ENCODE measurements around the gene C10orf143.
"Not testable (repeated sequence)": the region's sequence is repeated elsewhere in the genome, so short reads cannot be mapped to it uniquely, and the experiment has no call there.

C10orf143 gene

DNA sequence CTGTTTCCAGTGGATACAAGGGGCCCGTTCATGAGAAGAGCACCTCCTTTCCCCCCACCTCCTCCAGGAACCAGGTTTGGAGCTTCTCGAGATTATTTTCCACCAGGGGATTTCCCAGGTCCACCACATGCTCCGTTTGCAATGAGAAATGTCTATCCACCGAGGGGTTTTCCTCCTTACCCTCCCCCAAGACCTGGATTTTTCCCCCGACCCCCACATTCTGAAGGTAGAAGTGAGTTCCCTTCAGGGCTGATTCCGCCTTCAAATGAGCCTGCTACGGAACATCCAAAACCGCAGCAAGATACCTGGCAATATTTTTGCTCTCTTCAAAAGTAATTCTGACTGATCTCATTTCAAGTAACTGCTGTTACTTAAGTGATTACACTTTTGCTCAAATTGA is 2.5 kb downstream of the C10orf143 start:
- H3K36me3 ChIP-seq (replicated peaks in 1 of 2; ENCODE audit: control insufficient read depth in 2 of 2, insufficient read depth in 2 of 2, low read length in 2 of 2); H3K4me2 ChIP-seq (ENCODE audit: insufficient read depth, low read length, poor library complexity, severe bottlenecking); DNase-seq (ENCODE audit: low spot score); H3K14ac ChIP-seq (ENCODE audit: low read length); H2BK5ac ChIP-seq (ENCODE audit: low read length); H3K9me3 ChIP-seq (replicated peaks in 1 of 2; ENCODE audit: control insufficient read depth in 2 of 2, insufficient read depth in 1 of 2, low read depth in 1 of 2, low read length in 2 of 2); H3K4me3 ChIP-seq (ENCODE audit: low read length in 2 of 2); H3K4ac ChIP-seq (ENCODE audit: low read length); H2AFZ ChIP-seq (ENCODE audit: low read length); H2BK15ac ChIP-seq (ENCODE audit: low read length); H3K9ac ChIP-seq (ENCODE audit: low read depth, low read length, poor library complexity); H2BK120ac ChIP-seq (ENCODE audit: low read depth, low read length); H3K27me3 ChIP-seq (ENCODE audit: control insufficient read depth in 3 of 3, insufficient read depth in 3 of 3, low read depth in 1 of 3, low read length in 3 of 3); H3K4me1 ChIP-seq (ENCODE audit: control insufficient read depth in 2 of 2, insufficient read depth in 1 of 2, low read depth in 1 of 2, low read length in 2 of 2); H3K23ac ChIP-seq (ENCODE audit: low read depth, low read length, poor library complexity); H2AK5ac ChIP-seq (ENCODE audit: low read depth, low read length); H3K79me1 ChIP-seq (ENCODE audit: low read depth, low read length); H3K27ac ChIP-seq (replicated peaks; ENCODE audit: low read length); H3K18ac ChIP-seq (ENCODE audit: low read length); H2BK12ac ChIP-seq (ENCODE audit: low read length); H4K91ac ChIP-seq (ENCODE audit: low read depth, low read length, poor library complexity); H4K8ac ChIP-seq (ENCODE audit: low read depth, low read length): not testable (repeated sequence)
- no CpG with 5 or more reads among the region's 8 CpGs for WGBS, 2 donors (ENCODE audit: extremely low coverage in 2 of 2, insufficient read length in 2 of 2, insufficient replicate concordance in 1 of 2)

GRCh38 chr10:130105724-130106123 is 4.9 kb downstream of the C10orf143 start:
- Histone ChIP-seq H2BK12ac (ENCODE audit: low read length) (no peak overlapping the region), H3K23ac (ENCODE audit: low read depth, low read length, poor library complexity) (peak overlapping the region; percentile 49), H2BK15ac (ENCODE audit: low read length) (no peak overlapping the region), H4K8ac (ENCODE audit: low read depth, low read length) (no peak overlapping the region), H2BK120ac (ENCODE audit: low read depth, low read length) (no peak overlapping the region), H3K79me1 (ENCODE audit: low read depth, low read length) (peaks cover 2% of the 10 kb centered on the region), H2AK5ac (ENCODE audit: low read depth, low read length) (no peak overlapping the region), H3K14ac (ENCODE audit: low read length) (no peak overlapping the region), H2AFZ (ENCODE audit: low read length) (no peak overlapping the region), H3K4ac (ENCODE audit: low read length) (no peak overlapping the region), H3K4me3 (ENCODE audit: low read length in 2 of 2) (no peak overlapping the region), H3K9me3 (replicated peaks in 1 of 2; ENCODE audit: control insufficient read depth in 2 of 2, insufficient read depth in 1 of 2, low read depth in 1 of 2, low read length in 2 of 2) (peaks cover 0 to 2% of the 10 kb centered on the region in 2 donors), H3K4me2 (ENCODE audit: insufficient read depth, low read length, poor library complexity, severe bottlenecking) (peak overlapping the region; percentile 37), H3K18ac (ENCODE audit: low read length) (peak overlapping the region; percentile 92), H4K91ac (ENCODE audit: low read depth, low read length, poor library complexity) (no peak overlapping the region), H3K9ac (ENCODE audit: low read depth, low read length, poor library complexity) (peak overlapping the region; percentile 4), H3K27me3 (ENCODE audit: control insufficient read depth in 3 of 3, insufficient read depth in 3 of 3, low read depth in 1 of 3, low read length in 3 of 3) (no peaks in the 10 kb centered on the region), H3K4me1 (ENCODE audit: control insufficient read depth in 2 of 2, insufficient read depth in 1 of 2, low read depth in 1 of 2, low read length in 2 of 2) (peaks cover 0 to 5% of the 10 kb centered on the region in 2 donors), H2BK5ac (ENCODE audit: low read length) (no peak overlapping the region), H3K36me3 (replicated peaks in 1 of 2; ENCODE audit: control insufficient read depth in 2 of 2, insufficient read depth in 2 of 2, low read length in 2 of 2) (no peaks in the 10 kb centered on the region), H3K27ac (replicated peaks; ENCODE audit: low read length) (no peak overlapping the region)
- no CpG with 5 or more reads among the region's 24 CpGs for WGBS, 2 donors (ENCODE audit: extremely low coverage in 2 of 2, insufficient read length in 2 of 2, insufficient replicate concordance in 1 of 2)
- DNase-seq (ENCODE audit: low spot score) = peak; percentile 33

DNA sequence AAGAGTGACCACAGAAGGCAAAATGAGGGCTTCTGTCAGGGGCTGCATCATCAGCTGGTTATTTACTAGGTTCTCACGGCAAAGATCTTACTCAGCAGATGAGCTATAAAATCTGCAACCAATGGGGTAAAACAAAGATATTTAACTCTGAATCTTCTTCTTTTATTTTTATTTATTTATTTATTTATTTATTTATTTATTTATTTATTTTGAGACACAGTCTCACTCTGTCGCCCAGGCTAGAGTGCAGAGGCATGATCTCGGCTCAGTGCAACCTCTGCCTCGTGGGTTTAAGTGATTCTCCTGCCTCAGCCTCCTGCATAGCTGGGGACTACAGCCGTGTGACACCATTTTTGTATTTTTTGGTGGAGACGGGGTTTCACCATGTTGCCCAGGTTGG is 11.3 kb downstream of the C10orf143 start:
- Histone ChIP-seq H2BK15ac (ENCODE audit: low read length) (no peak overlapping the region), H4K8ac (ENCODE audit: low read depth, low read length) (no peak overlapping the region), H3K27me3 (ENCODE audit: control insufficient read depth in 3 of 3, insufficient read depth in 3 of 3, low read depth in 1 of 3, low read length in 3 of 3) (no peaks in the 10 kb centered on the region), H3K23ac (ENCODE audit: low read depth, low read length, poor library complexity) (no peak overlapping the region), H3K4me2 (ENCODE audit: insufficient read depth, low read length, poor library complexity, severe bottlenecking) (no peak overlapping the region), H3K4me3 (ENCODE audit: low read length in 2 of 2) (no peak overlapping the region), H4K91ac (ENCODE audit: low read depth, low read length, poor library complexity) (no peak overlapping the region), H2AFZ (ENCODE audit: low read length) (no peak overlapping the region), H3K4ac (ENCODE audit: low read length) (no peak overlapping the region), H2AK5ac (ENCODE audit: low read depth, low read length) (no peak overlapping the region), H3K14ac (ENCODE audit: low read length) (no peak overlapping the region), H3K9ac (ENCODE audit: low read depth, low read length, poor library complexity) (no peak overlapping the region), H2BK12ac (ENCODE audit: low read length) (no peak overlapping the region), H3K9me3 (replicated peaks in 1 of 2; ENCODE audit: control insufficient read depth in 2 of 2, insufficient read depth in 1 of 2, low read depth in 1 of 2, low read length in 2 of 2) (no peaks in the 10 kb centered on the region), H2BK5ac (ENCODE audit: low read length) (no peak overlapping the region), H3K18ac (ENCODE audit: low read length) (no peak overlapping the region), H3K79me1 (ENCODE audit: low read depth, low read length) (no peaks in the 10 kb centered on the region), H3K36me3 (replicated peaks in 1 of 2; ENCODE audit: control insufficient read depth in 2 of 2, insufficient read depth in 2 of 2, low read length in 2 of 2) (no peaks in the 10 kb centered on the region), H3K27ac (replicated peaks; ENCODE audit: low read length) (no peak overlapping the region), H2BK120ac (ENCODE audit: low read depth, low read length) (no peak overlapping the region), H3K4me1 (ENCODE audit: control insufficient read depth in 2 of 2, insufficient read depth in 1 of 2, low read depth in 1 of 2, low read length in 2 of 2) (no peaks in the 10 kb centered on the region)
- WGBS, 2 donors (ENCODE audit: extremely low coverage in 2 of 2, insufficient read length in 2 of 2, insufficient replicate concordance in 1 of 2) = no CpG with 5 or more reads among the region's 6 CpGs
- DNase-seq (ENCODE audit: low spot score) = no peak

GRCh38 chr10:130090565-130090964 is 20.1 kb downstream of the C10orf143 start:
- not testable (repeated sequence) for H3K27me3 ChIP-seq (ENCODE audit: control insufficient read depth in 3 of 3, insufficient read depth in 3 of 3, low read depth in 1 of 3, low read length in 3 of 3); H3K9ac ChIP-seq (ENCODE audit: low read depth, low read length, poor library complexity); H3K4me1 ChIP-seq (ENCODE audit: control insufficient read depth in 2 of 2, insufficient read depth in 1 of 2, low read depth in 1 of 2, low read length in 2 of 2); H3K4ac ChIP-seq (ENCODE audit: low read length); H3K9me3 ChIP-seq (replicated peaks in 1 of 2; ENCODE audit: control insufficient read depth in 2 of 2, insufficient read depth in 1 of 2, low read depth in 1 of 2, low read length in 2 of 2); H3K23ac ChIP-seq (ENCODE audit: low read depth, low read length, poor library complexity); H3K36me3 ChIP-seq (replicated peaks in 1 of 2; ENCODE audit: control insufficient read depth in 2 of 2, insufficient read depth in 2 of 2, low read length in 2 of 2); H3K4me3 ChIP-seq (ENCODE audit: low read length in 2 of 2); H2BK120ac ChIP-seq (ENCODE audit: low read depth, low read length); H2BK15ac ChIP-seq (ENCODE audit: low read length); H3K27ac ChIP-seq (replicated peaks; ENCODE audit: low read length); H3K18ac ChIP-seq (ENCODE audit: low read length); H2AFZ ChIP-seq (ENCODE audit: low read length); DNase-seq (ENCODE audit: low spot score); H2BK5ac ChIP-seq (ENCODE audit: low read length); H4K8ac ChIP-seq (ENCODE audit: low read depth, low read length); H2BK12ac ChIP-seq (ENCODE audit: low read length); H4K91ac ChIP-seq (ENCODE audit: low read depth, low read length, poor library complexity); H3K79me1 ChIP-seq (ENCODE audit: low read depth, low read length); H3K14ac ChIP-seq (ENCODE audit: low read length); H3K4me2 ChIP-seq (ENCODE audit: insufficient read depth, low read length, poor library complexity, severe bottlenecking); H2AK5ac ChIP-seq (ENCODE audit: low read depth, low read length)
- no CpG with 5 or more reads among the region's 5 CpGs for WGBS, 2 donors (ENCODE audit: extremely low coverage in 2 of 2, insufficient read length in 2 of 2, insufficient replicate concordance in 1 of 2)
